ENCODE measurements around the gene PDE11A.

The PDE11A gene

DNA sequence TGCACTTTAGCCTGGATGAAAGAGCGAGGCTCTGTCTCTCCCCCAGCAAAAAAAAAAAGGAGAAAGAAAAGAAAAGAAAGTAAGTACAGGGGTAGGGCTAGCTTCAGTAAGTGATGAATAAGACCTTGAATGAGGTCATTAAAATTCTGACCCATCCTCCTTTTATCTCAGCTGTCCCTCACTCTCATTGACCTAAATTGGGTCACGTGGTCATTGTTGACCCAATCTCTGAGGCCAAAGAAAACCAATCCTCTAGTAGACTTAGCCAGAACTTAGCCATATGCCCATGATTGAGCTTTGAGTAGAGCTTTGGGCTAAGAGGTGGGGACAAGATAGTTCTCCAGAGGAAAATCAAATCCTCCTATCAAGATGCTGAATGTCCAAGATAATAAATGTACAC lies 149.3 kb downstream of the PDE11A start:
- no peaks in the 10 kb centered on the region for H3K9me3 ChIP-seq (ENCODE audit: control insufficient read depth, low read length)
- no peaks in the 10 kb centered on the region for H3K36me3 ChIP-seq (ENCODE audit: control insufficient read depth, insufficient read depth, low read length)
- WGBS, 2 experiments (ENCODE audit: insufficient coverage in 2 of 2) = 100% methylated on average over 1 of the region's 2 CpGs; no CpG with 5 or more reads in 1 of the 2 experiments
- no peak overlapping the region for H3K27ac ChIP-seq (ENCODE audit: low read depth, low read length, severe bottlenecking)
- H3K4me1 ChIP-seq (ENCODE audit: control insufficient read depth, insufficient read depth, low read length, poor library complexity, severe bottlenecking) = no peaks in the 10 kb centered on the region
- no peak overlapping the region for H3K4me3 ChIP-seq (ENCODE audit: extremely low read depth, insufficient read depth, low read length, poor library complexity, severe bottlenecking)

DNA sequence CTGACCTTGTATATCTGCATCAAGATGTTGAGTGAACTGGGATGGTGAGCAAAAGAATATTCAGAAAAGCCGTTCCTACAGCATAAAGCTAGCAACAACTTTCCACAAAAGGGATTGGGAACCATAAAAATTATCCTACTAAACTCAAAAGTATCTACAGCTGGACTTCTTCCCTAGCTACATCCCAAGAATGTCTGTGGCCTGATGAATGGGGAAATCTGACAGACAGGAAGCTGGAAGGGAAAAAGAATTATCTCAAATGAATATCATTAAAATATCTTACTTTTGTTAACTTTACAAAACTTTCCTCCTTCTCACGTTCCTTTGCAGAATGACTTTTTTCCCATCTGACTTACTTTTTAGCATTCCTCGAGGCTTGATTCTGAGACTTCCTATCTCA lies 150.9 kb downstream of the PDE11A start:
- H3K36me3 ChIP-seq (ENCODE audit: control insufficient read depth, insufficient read depth, low read length) = no peaks in the 10 kb centered on the region
- WGBS, 2 experiments (ENCODE audit: insufficient coverage in 2 of 2) = 82 to 96% methylated on average over 2 of the region's 3 CpGs

DNA sequence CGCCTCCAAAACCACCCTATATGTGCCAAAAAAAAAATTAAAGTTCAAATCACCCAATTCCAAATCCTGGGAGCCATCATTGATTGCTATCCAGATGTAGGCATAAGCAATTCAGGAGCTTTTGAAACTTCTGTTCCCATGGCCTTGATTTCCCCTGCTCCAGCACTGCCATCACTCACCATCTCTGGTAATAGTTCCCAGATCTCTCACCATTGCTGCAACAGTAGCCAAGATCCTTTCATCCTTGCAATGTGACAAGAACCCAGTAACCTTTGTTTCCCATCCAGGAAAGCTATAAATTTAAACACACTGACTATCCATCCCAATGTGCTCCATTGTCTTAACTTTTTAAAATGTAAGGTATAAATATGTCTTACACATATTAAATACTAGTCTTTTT lies 155.4 kb downstream of the PDE11A start:
- H3K36me3 ChIP-seq (ENCODE audit: control insufficient read depth, insufficient read depth, low read length) = no peaks in the 10 kb centered on the region
- no peaks in the 10 kb centered on the region for H3K9me3 ChIP-seq (ENCODE audit: control insufficient read depth, low read length)
- H3K4me1 ChIP-seq (ENCODE audit: control insufficient read depth, insufficient read depth, low read length, poor library complexity, severe bottlenecking) = no peaks in the 10 kb centered on the region
- H3K4me3 ChIP-seq (ENCODE audit: extremely low read depth, insufficient read depth, low read length, poor library complexity, severe bottlenecking) = no peak overlapping the region
- H3K27ac ChIP-seq (ENCODE audit: low read depth, low read length, severe bottlenecking) = no peak overlapping the region
- WGBS, 2 experiments (ENCODE audit: insufficient coverage in 2 of 2) = 83% methylated on average over 1 of the region's 1 CpG; no CpG with 5 or more reads in 1 of the 2 experiments

More for the DNA sequence above, 150.9 kb downstream of the PDE11A start:
- Histone ChIP-seq H3K9me3 (ENCODE audit: control insufficient read depth, low read length) (no peaks in the 10 kb centered on the region), H3K27ac (ENCODE audit: low read depth, low read length, severe bottlenecking) (no peak overlapping the region), H3K4me3 (ENCODE audit: extremely low read depth, insufficient read depth, low read length, poor library complexity, severe bottlenecking) (no peak overlapping the region), H3K4me1 (ENCODE audit: control insufficient read depth, insufficient read depth, low read length, poor library complexity, severe bottlenecking) (no peaks in the 10 kb centered on the region)

DNA sequence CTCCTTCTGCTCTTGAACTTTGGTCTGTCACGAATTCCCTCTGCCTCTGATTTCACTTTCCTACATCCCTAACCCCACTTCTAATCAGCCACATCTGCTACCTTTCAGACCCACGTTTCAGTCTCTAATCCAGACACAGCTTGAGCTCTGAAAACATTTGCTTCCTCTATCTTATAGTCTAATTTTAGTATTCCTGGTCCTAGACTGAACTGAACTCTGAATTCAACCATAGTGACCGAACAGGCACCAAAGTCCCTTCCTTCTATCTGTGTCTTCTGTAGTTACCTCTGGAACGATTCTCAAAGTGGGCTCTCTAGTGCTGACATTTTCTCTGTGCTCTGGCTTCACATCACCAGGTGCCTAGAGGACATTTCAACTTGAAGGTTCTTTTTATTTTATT lies 156.2 kb downstream of the PDE11A start:
- Histone ChIP-seq H3K4me3 (ENCODE audit: extremely low read depth, insufficient read depth, low read length, poor library complexity, severe bottlenecking) (no peak overlapping the region), H3K4me1 (ENCODE audit: control insufficient read depth, insufficient read depth, low read length, poor library complexity, severe bottlenecking) (no peaks in the 10 kb centered on the region), H3K9me3 (ENCODE audit: control insufficient read depth, low read length) (no peaks in the 10 kb centered on the region), H3K36me3 (ENCODE audit: control insufficient read depth, insufficient read depth, low read length) (no peaks in the 10 kb centered on the region), H3K27ac (ENCODE audit: low read depth, low read length, severe bottlenecking) (no peak overlapping the region)
- WGBS, 2 experiments (ENCODE audit: insufficient coverage in 2 of 2) = 84 to 85% methylated on average over 3 to 4 of the region's 4 CpGs

DNA sequence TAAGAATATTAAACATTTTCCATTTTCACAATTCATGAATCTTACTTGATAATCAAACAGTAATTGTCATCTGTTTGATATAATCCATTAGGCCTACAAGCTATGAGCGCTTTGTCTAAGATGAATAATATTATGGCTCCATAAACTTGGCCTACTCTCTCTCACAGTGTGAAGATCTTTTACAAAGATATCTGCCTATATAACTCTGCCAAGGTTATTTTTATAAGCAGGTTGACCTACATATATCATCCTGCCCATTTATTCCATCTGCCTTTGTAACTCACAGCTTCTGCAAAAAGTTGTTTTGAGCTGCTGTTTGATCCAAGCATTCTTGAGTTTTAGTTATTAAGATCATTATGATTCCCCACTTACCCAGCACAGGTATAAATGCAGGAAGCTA lies 158.3 kb downstream of the PDE11A start:
- no peaks in the 10 kb centered on the region for H3K4me1 ChIP-seq (ENCODE audit: control insufficient read depth, insufficient read depth, low read length, poor library complexity, severe bottlenecking)
- WGBS, 2 experiments (ENCODE audit: insufficient coverage in 2 of 2) = no CpG with 5 or more reads among the region's 1 CpG
- H3K9me3 ChIP-seq (ENCODE audit: control insufficient read depth, low read length) = no peaks in the 10 kb centered on the region
- no peaks in the 10 kb centered on the region for H3K36me3 ChIP-seq (ENCODE audit: control insufficient read depth, insufficient read depth, low read length)
- no peak overlapping the region for H3K27ac ChIP-seq (ENCODE audit: low read depth, low read length, severe bottlenecking)
- no peak overlapping the region for H3K4me3 ChIP-seq (ENCODE audit: extremely low read depth, insufficient read depth, low read length, poor library complexity, severe bottlenecking)

DNA sequence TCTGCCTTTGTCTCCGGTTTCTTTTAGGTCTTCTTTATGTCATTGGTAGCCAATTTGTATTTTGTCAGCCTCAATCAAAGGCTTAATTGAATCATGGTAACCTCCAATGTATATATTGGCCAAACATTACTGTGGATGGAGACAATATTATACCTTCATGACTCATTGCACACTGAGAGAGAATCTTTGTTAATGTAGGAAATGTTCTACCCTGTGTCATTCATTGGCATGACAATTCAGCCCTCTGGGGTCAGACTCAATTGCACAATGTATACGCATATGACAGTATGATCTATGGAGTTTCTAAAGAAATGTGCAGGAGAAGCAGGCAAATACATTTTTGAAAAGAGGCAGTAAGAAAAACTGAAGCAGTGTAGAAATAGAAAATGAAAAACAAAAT lies 162.6 kb downstream of the PDE11A start:
- Histone ChIP-seq H3K9me3 (ENCODE audit: control insufficient read depth, low read length) (no peaks in the 10 kb centered on the region), H3K27ac (ENCODE audit: low read depth, low read length, severe bottlenecking) (no peak overlapping the region), H3K36me3 (ENCODE audit: control insufficient read depth, insufficient read depth, low read length) (no peaks in the 10 kb centered on the region), H3K4me3 (ENCODE audit: extremely low read depth, insufficient read depth, low read length, poor library complexity, severe bottlenecking) (no peak overlapping the region), H3K4me1 (ENCODE audit: control insufficient read depth, insufficient read depth, low read length, poor library complexity, severe bottlenecking) (peaks cover 4% of the 10 kb centered on the region)
- WGBS, 2 experiments (ENCODE audit: insufficient coverage in 2 of 2) = 89 to 100% methylated on average over 1 of the region's 2 CpGs

DNA sequence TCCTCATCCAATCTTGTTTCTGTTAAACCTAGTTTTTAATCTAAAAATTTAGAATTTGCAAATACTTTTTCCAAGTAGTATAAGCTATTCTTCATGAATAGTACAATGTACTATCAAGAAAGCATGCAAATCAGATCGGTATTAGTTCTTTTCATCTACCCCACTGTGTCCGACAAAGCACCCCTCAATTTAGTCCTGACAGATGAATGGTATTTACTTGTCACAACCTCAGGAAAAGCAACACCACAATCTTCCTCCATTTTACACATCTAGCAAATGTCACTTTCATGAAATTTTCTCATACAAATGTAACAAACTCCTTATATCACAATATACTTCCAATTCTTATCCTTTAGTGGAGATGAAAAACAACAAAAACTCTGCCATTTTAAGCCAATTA lies 163.8 kb downstream of the PDE11A start:
- Histone ChIP-seq H3K36me3 (ENCODE audit: control insufficient read depth, insufficient read depth, low read length) (no peaks in the 10 kb centered on the region), H3K9me3 (ENCODE audit: control insufficient read depth, low read length) (no peaks in the 10 kb centered on the region), H3K27ac (ENCODE audit: low read depth, low read length, severe bottlenecking) (no peak overlapping the region), H3K4me1 (ENCODE audit: control insufficient read depth, insufficient read depth, low read length, poor library complexity, severe bottlenecking) (peaks cover 4% of the 10 kb centered on the region), H3K4me3 (ENCODE audit: extremely low read depth, insufficient read depth, low read length, poor library complexity, severe bottlenecking) (no peak overlapping the region)
- 80 to 100% methylated on average over 1 to 2 of the region's 2 CpGs for WGBS, 2 experiments (ENCODE audit: insufficient coverage in 2 of 2)

DNA sequence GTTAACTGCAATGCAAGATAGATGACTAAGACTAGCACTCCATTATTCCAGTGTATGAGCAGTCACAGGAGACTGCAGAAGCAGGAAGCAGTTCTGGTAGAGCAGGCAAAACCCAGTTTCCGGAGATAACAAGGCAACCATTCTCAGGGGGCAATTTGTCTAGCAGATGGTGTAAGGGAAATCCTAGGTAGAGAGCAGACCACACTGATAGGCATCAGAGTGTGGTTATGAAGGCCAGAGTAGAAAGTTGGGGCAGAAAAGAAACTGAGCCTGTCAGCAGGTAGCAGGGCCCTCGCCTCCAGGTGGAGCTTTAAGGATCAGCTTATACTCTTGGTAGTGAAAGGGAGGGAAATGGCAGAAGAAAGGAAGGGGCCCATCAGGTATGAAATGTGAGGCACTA lies 164.4 kb downstream of the PDE11A start:
- Histone ChIP-seq H3K27ac (ENCODE audit: low read depth, low read length, severe bottlenecking) (no peak overlapping the region), H3K36me3 (ENCODE audit: control insufficient read depth, insufficient read depth, low read length) (no peaks in the 10 kb centered on the region), H3K9me3 (ENCODE audit: control insufficient read depth, low read length) (no peaks in the 10 kb centered on the region), H3K4me3 (ENCODE audit: extremely low read depth, insufficient read depth, low read length, poor library complexity, severe bottlenecking) (no peak overlapping the region), H3K4me1 (ENCODE audit: control insufficient read depth, insufficient read depth, low read length, poor library complexity, severe bottlenecking) (peaks cover 4% of the 10 kb centered on the region)
- 72 to 75% methylated on average over 2 of the region's 2 CpGs for WGBS, 2 experiments (ENCODE audit: insufficient coverage in 2 of 2)

DNA sequence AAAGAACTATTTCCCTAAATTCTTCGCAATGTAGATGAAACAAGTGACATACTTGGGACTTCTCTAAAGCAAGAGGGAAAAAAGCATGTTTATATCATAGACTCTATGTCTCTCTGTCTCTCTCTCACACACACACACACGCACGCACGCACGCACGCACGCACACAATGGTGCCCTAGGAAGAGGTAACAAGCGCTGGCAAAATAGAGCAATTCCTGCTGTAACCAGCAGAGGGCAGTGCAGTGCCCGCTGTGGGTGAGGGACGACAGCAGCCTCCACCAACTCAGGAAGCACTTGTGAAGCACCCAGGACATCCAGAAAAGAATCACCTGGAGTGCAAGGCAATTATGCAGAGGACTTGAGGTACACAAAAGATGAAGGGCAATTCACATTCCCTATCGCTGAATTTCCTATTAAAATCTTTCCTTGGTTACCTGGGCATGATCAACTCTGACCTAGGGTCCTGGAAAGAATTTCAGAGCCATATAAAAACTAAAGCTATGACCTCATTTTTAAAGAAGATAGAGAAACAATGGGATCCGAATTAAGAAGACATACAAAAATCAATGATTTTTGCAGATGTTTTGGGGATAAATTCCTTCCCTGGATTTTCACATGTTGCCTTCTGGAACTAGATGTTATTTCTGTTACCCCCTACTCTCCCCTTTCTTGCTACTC lies 166.4 kb downstream of the PDE11A start:
- H3K9me3 ChIP-seq (ENCODE audit: control insufficient read depth, low read length) = no peaks in the 10 kb centered on the region
- no peak overlapping the region for H3K27ac ChIP-seq (ENCODE audit: low read depth, low read length, severe bottlenecking)
- H3K4me3 ChIP-seq (ENCODE audit: extremely low read depth, insufficient read depth, low read length, poor library complexity, severe bottlenecking) = no peak overlapping the region
- H3K4me1 ChIP-seq (ENCODE audit: control insufficient read depth, insufficient read depth, low read length, poor library complexity, severe bottlenecking) = peaks cover 4% of the 10 kb centered on the region
- H3K36me3 ChIP-seq (ENCODE audit: control insufficient read depth, insufficient read depth, low read length) = no peaks in the 10 kb centered on the region
- WGBS, 2 experiments (ENCODE audit: insufficient coverage in 2 of 2) = 5 to 24% methylated on average over 5 to 10 of the region's 12 CpGs

DNA sequence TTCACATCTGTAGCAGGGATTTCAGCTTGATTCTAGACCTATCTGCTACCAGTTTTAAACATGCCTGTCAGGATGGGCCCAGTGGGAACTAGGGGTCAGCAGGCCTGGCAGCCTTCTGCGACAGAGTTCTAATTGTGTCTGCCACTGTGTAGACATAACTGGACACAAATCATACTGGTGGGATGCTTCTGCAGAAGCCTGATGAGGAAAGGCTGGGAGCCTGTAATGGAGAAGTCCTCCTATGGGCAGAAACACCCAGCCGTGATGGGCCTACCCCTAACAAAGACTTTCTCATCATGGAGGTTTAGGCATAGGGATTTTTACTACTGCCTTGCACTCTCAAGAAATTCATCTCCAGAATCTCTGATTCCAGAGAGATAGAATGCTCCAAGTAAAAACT lies 166.9 kb downstream of the PDE11A start:
- no peak overlapping the region for H3K27ac ChIP-seq (ENCODE audit: low read depth, low read length, severe bottlenecking)
- no peak overlapping the region for H3K4me3 ChIP-seq (ENCODE audit: extremely low read depth, insufficient read depth, low read length, poor library complexity, severe bottlenecking)
- no peaks in the 10 kb centered on the region for H3K36me3 ChIP-seq (ENCODE audit: control insufficient read depth, insufficient read depth, low read length)
- H3K9me3 ChIP-seq (ENCODE audit: control insufficient read depth, low read length) = no peaks in the 10 kb centered on the region
- H3K4me1 ChIP-seq (ENCODE audit: control insufficient read depth, insufficient read depth, low read length, poor library complexity, severe bottlenecking) = peaks cover 4% of the 10 kb centered on the region
- 89 to 100% methylated on average over 1 of the region's 2 CpGs for WGBS, 2 experiments (ENCODE audit: insufficient coverage in 2 of 2)

DNA sequence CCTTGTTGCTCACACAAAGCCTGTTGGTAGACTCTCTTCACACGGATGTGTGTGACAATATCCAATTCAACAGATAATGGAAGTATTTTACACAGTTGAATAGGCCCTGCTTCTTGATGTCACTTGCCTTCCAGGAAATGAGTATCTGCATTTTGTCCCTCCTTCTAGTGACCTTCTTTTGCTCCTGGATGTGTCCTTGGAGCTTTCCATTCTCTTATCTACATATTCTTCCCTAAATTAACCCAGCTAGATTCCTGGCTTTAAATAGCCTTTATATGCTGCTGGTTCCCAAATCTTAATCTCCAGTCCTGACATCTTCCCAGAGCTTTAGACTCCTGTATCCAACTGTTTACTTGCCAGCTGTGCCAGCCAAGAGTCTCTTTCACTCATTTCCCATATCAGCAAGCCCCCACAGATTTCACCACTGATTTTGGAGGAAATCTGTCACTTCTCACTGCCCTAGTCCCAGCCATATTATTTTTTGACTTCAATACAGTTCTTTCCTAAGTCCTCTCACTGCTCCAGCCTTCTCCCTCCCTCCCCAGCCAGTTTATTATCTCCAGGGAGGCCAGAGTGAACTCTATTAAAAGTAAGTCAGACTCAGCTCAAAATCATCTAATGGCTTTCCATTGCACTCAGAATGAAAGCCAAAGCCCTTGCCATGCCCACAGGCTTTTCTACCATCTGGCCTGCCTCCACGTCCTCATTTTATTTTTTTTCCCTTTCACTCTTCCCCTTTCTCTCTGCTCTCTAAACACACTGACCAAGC lies 170.0 kb downstream of the PDE11A start:
- 77 to 83% methylated on average over 1 of the region's 2 CpGs for WGBS, 2 experiments (ENCODE audit: insufficient coverage in 2 of 2)
- Histone ChIP-seq H3K27ac (ENCODE audit: low read depth, low read length, severe bottlenecking) (no peak overlapping the region), H3K4me3 (ENCODE audit: extremely low read depth, insufficient read depth, low read length, poor library complexity, severe bottlenecking) (no peak overlapping the region), H3K4me1 (ENCODE audit: control insufficient read depth, insufficient read depth, low read length, poor library complexity, severe bottlenecking) (no peaks in the 10 kb centered on the region), H3K9me3 (ENCODE audit: control insufficient read depth, low read length) (no peaks in the 10 kb centered on the region), H3K36me3 (ENCODE audit: control insufficient read depth, insufficient read depth, low read length) (no peaks in the 10 kb centered on the region)

Measured in mesodermal cell (in vitro differentiated cells).